ENCODE data around the gene MISFA.
A peak's percentile ranks its signal among the peaks of the same experiment; 100 is the strongest.
"Not testable (repeated sequence)": the region's sequence is repeated elsewhere in the genome, so short reads cannot be mapped to it uniquely, and the experiment has no call there.

MISFA gene

DNA sequence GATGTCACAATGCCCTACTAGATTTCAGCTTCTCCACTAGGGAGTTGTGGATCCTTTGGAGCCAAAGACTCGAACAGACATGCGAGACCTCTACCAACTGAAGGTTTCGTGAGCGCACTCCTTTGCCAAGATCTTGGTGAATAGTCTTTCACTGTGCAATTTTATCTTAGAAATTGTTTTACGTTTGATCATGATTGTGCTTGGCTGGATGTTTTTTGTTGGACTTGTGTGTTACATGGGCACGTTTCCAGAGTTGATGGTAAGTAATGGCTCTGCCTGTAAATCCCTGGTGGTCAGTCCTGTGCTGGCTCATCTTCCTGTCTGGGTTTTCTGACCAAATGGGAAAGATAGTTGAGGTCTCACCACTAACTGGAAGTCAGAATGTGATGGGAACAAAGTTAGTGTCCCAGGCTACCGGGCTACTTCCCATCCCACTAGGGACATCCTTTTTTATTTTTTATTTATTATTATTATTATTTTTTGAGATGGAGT lies at the start of gene MISFA:
Gene MISFA (plus strand): TSS at position 51 of the 492 bp plus-strand sequence. CDS start 140 bp downstream, at position 191.
- no peak for DNase-seq (ENCODE audit: low spot score)

DNA sequence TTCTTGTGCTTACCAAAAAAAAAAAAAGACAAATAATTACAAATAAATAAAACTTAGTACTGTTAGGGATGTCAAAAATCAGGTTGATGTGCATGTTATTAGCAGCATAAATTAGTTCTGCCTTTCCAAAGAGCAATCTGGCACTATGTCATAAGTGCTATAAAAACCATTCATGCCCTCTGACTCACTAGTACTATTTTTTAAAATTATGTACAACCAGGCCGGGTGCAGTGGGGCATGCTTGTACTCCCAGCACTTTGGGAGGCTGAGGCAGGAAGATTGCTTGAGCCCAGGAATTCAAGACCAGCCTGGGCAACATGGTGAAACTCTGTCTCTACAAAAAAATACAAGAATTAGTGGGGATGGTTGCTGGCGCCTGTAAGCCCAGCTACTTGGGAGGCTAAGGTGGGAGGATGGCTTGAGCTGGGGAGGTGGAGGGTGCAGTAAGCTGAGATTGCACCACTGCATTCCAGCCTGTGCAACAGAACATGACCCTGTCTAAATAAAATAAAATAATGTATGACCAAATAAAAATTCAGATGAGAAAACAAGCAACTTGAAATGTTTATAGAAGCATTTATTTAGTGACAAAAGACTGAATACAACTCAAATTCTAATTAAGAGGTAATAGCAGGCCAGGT lies 36.4 kb upstream of the MISFA start:
- DNase-seq (ENCODE audit: low spot score) = no peak

DNA sequence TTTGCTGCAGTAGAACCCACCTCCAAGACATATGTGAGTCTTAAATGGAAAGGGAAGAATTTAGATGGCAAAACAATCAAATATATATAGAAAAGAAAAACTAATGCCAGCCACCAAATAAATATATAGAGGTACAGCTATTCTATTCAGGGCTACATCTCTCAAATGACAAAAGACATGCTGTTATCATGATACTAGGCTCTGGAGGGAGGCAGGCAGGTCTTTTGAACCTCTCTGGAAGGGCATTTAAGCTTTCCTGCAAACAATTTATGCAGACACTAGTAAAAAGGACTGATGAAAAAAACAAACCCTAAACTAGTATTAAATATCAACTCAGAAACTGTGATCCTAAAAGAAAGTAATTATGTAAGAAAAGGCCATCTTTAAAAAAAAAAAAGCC lies 35.4 kb upstream of the MISFA start:
- no peak for DNase-seq (ENCODE audit: low spot score)

DNA sequence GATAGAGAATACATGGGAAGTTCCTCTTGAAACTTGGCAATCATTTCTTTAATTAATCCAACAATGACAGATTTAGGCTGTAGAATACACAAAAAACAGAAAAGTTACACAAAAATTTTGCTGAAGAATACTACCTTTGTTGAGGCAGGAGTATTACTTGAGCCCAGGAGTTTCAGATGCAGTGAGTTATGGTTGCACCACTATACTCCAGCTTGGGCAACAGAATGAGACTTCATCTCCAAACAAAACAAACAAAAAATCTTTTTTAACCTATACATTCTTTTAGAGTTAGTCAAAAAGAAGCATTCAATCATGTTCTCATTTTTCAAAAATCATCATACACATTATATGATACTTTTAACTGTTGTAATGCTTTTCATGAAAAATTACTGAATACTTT lies 33.2 kb upstream of the MISFA start:
- DNase-seq (ENCODE audit: low spot score) = no peak

DNA sequence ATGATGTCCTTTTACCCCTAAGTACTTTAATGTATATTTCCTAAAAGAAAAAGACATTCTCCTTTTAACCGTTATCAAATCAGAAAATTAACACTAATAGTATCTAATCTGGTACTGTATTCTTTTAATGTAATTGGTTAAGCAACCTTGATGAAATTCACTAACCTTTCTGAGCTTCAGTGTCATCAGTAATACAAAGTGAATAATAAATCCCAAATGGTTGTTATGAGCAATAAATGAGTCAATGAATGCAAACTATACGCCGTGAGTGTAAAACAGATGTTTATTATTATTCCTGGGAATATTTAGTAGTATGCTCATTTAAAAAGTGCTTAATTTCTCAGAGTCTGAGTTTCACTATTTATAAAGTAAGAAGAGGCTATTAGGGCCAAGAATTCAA lies 32.5 kb upstream of the MISFA start:
- DNase-seq (ENCODE audit: low spot score) = no peak

DNA sequence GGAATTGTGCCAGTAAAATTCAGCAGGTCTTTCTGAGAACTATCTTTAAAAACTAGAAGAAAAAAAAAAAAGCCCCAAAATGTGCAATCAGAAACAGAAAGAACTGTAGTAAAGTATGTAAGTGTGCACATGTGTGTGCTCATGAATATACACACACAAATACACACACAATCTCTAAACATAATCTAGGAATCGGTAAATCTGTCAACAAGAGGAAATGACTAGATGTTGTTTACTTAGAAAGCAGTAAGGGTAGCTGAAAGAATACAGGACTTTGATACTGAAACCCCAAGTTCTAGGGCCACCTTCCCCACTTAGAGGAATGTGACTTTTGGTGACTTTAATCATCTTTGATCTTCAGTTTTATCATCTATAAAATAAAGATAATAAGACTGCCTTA lies 24.2 kb upstream of the MISFA start:
- DNase-seq (ENCODE audit: low spot score) = no peak

- peak; percentile 77 for DNase-seq (ENCODE audit: low spot score)
These were observed 20.5 kb upstream of the MISFA start for GRCh38 chr11:18578975-18579598.

- no peak for DNase-seq (ENCODE audit: low spot score)
These were observed 19.3 kb upstream of the MISFA start for GRCh38 chr11:18580113-18580766.

DNA sequence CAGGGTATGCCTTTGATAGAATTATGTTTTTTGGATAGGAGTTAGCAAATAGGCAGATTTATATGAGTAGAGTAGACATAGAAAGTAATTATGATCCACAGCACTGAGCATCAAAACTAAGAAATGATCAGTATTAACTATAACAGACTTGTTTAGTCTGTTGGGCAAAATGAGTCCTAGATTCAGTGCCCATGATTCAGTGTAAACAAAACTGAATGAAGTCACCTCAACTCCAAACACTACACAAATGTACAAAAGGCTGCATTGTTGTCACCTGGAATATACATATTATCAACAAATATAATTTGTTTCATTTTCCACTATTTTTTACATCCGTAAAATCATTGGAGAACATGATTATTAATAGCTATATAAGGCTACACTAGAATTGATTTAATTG lies 17.8 kb upstream of the MISFA start:
- DNase-seq (ENCODE audit: low spot score) = no peak

DNA sequence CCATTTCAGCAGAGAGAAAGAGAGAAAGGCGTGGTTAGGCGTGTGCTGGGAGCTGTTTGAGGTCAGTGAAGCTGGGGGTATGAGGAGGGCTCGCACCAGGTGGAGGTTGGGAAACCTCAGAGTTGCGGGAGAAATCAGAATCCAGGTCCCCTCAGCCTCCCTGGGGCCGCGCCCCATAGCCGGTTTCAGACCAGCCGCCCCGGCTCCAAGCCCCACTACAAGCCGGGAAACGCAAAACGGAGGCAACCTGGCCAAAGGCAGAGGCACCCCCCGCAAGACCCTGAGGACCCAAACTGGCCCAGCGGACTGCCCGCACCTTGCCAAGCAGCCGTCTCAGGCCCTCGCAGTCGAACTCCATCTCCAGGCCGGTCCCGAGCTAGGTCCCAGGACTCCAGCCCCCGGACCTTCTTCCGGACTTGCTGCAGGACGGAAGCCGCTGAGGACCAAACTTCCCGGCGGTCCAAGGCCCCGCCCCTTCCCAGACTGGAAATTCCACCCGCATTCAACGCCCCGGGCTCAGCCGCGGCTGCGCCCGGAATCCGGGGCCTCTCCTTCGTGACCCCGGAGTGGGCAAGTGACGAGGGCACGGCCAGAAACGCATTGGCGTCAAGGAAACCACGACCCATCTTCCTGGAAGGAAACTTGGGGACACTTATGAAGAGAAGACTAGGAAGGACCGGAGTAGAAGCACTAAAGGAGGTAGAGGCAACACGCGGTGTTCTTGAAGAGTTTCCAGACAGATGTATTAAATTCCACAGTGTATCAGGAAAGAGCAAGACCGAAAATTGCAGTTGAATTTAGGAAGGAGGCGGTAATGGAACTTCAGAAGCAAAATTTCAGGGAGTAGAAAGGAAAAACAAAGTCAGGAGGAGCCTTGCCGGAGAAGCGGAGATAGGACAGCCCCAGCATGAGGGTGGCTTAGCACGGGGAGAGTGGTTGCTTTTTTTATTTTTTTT lies 11.0 kb upstream of the MISFA start, which contains the start of gene UEVLD:
Gene UEVLD (minus strand): TSS at position 438 of the 956 bp plus-strand sequence. CDS start 80 bp downstream, at position 358.
- DNase-seq (ENCODE audit: low spot score) = peak; percentile 86

GRCh38 chr11:18590571-18590970 lies 9.0 kb upstream of the MISFA start:
- DNase-seq (ENCODE audit: low spot score) = no peak

- not testable (repeated sequence) for DNase-seq (ENCODE audit: low spot score)
These were observed 5.5 kb upstream of the MISFA start for GRCh38 chr11:18594088-18594487.

GRCh38 chr11:18594999-18595749 lies 4.4 kb upstream of the MISFA start:
- no peak for DNase-seq (ENCODE audit: low spot score)

DNA sequence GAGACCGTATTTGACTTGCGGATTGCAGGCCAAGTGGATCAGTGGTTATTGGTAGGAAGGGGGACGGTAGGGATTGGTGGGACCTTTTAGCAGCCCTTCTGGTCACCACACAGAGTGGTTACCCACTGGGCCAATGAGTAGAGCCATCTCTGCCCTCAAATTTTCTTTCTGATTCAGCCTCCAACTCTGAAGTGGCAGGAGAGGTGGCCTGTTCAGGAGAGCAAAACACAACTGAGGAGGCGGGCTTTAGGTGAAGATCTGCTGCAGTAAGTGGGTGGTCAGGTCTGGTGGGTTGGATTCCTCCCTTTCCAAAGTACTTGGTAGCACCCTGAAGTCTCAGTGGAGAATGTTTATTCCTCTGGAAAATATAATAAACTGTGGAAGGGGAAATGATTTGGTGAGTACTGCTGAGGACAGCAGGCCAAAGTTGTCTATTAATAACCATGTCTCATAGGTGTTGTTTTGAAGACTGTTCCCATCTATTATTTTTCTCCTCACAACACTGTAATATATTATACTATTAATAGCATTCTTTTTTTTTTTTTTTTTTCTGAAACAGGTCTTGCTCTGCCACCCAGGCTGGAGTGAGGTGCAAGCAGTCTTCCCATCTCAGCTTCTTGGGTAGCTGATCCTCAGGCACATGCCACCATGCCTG lies 1.5 kb downstream of the MISFA start:
- no peak for DNase-seq (ENCODE audit: low spot score)

GRCh38 chr11:18608376-18608775 lies 8.8 kb downstream of the MISFA start:
- no peak for DNase-seq (ENCODE audit: low spot score)

- DNase-seq (ENCODE audit: low spot score) = no peak
These were observed 11.6 kb downstream of the MISFA start for GRCh38 chr11:18611196-18611595.

DNA sequence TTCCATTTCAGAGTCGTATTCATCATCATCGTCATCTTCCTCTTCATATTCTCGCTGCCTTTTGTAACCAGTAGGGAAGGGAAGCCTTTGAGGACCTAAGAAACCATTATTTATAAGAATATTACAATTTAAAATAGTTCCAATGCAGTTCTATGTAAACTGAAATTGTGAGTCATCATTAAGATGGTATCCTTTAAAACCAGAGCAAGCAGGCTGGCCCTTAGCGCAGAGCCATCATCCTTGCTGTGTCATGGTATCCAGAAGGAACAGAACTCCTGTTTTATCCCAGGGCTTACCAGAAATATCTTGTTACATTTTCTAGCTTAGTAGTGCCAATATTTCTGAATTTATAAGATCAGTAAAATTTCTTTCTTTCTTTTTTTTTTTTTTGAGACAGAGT lies 12.8 kb downstream of the MISFA start:
- no peak for DNase-seq (ENCODE audit: low spot score)

DNA sequence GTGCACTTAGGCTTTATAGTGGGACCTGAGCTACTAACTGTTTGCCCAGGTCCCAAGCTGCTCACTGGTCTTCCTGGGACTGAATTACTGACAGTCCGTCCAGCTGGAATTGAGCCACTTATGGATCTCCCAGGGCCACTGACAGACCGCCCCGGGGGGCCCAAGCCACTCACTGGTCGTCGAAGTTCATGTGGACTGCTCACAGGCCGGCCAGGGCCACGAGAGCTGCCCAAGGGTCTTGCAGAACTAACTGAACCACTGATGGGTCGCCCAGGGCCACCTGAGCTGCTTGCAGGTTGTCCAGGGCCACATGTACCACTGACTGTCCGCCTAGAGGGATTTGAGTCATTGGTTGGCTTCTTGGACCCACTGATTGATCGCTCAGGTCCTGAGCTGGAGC lies 15.1 kb downstream of the MISFA start:
- DNase-seq (ENCODE audit: low spot score) = no peak

DNA sequence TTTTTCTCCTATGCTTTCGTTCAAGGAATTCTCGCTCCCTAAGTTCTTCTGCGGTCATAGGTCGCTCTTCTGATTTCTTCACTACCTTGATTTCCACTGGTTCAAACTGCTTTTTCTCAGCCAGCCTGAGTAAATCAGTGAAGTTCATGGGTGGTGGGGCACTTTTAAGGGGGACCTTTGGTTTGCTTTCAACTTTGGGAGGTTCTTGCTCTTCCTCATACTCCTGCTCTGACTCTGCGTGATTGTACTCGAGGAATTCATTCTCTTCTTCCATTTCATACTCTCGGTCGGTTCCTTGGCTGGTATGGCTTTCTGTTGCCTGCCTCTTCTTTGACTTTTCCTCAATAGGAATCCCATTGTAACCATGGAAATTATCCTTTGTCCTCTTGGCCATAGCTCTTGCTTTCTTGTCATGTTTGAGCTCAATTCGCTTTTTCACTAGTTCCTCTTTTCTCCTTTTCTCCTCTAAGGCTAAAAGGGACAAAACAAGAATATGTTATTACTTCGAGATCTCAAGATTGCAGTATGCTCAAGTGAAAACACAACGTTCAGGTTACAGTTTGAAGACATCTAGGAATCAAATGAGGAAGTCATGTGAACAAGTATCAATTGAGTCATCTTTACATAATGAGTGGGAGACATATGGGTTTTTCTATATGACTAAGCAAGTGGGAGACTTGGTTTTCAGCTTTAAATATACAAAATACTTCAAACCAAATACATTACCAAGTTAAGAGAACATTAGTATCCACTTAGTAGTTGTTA lies 16.2 kb downstream of the MISFA start:
- no peak for DNase-seq (ENCODE audit: low spot score)

Data from SW480 (cell line).